Measurements from ENCODE around the gene SFTPA2. TPM values are rescaled to one million over a fixed set of nuclear protein-coding genes. Genes with fewer than 3 reads are reported as not detected.

Gene SFTPA2
- total and polyA plus RNA-seq, 10 of the 15 experiments (the other 5 are each of a cell fraction or from before 2014, with no cell fraction given): 0.03 to 4.2 TPM; not detected in 8

GRCh38 chr10:79552143-79552542 lies 8.1 kb downstream of the SFTPA2 start:
- ChIA-PET SMC1A (ENCODE audit: uncharacterized antibody, unreplicated experiment) (no interaction called here), RAD21 (ENCODE audit: unreplicated experiment) (no interaction called here), POLR2A (no interaction called here), CTCF (interaction anchor here (0.7 to 1.1 kb wide), 2 partner anchors 15 to 447 kb away, joined by 3 to 5 read pairs; no protein-coding TSS in a partner anchor)
- Histone ChIP-seq H3K4me3 (no peak overlapping the region), H3K4me1 (ENCODE audit: control insufficient read depth, insufficient read depth, low read length) (no peaks in the 10 kb centered on the region), H3K9ac (ENCODE audit: control insufficient read depth, insufficient read depth, low read length) (no peak overlapping the region), H2AFZ (ENCODE audit: control insufficient read depth, low read depth, low read length) (no peak overlapping the region), H3K36me3 (ENCODE audit: control insufficient read depth in 2 of 2, insufficient read depth in 2 of 2, low read length in 1 of 2) (no peaks in the 10 kb centered on the region), H3K9me3 (replicated peaks; ENCODE audit: control insufficient read depth, insufficient read depth, low read length) (no peaks in the 10 kb centered on the region), H4K20me1 (ENCODE audit: control insufficient read depth, insufficient read depth) (no peaks in the 10 kb centered on the region), H3K27me3 (replicated peaks in 1 of 2; ENCODE audit: control insufficient read depth in 2 of 2, insufficient read depth in 2 of 2, low read length in 1 of 2) (peaks cover 0 to 6% of the 10 kb centered on the region in 2 experiments), H3K79me2 (ENCODE audit: control insufficient read depth, insufficient read depth, low read length) (no peaks in the 10 kb centered on the region), H3K4me2 (ENCODE audit: control insufficient read depth, insufficient read depth) (no peak overlapping the region), H3K27ac (ENCODE audit: control insufficient read depth, insufficient read depth) (no peak overlapping the region)
- FAIRE-seq (no peak), DNase-seq (ENCODE audit: low read depth, low spot score) (no peak), ATAC-seq (no peak)
- 18% methylated on average over 2 of the region's 2 CpGs for WGBS (ENCODE audit: insufficient coverage, insufficient replicate concordance, low lambda C conversion rate, missing lambda C conversion rate)
- TF ChIP-seq ATF7 (IDR thresholded peaks at IDR 0.05; ENCODE audit: low read depth) (no peak), ZBED1 (IDR thresholded peaks at IDR 0.05; ENCODE audit: borderline replicate concordance) (no peak), USF2 (IDR thresholded peaks at IDR 0.05; ENCODE audit: borderline replicate concordance, low read depth, low read length) (no peak), CBX5 (IDR thresholded peaks at IDR 0.05; ENCODE audit: low read depth) (no peak), NR2C2 (IDR thresholded peaks at IDR 0.05; ENCODE audit: borderline replicate concordance, control insufficient read depth, insufficient read length, low read depth) (no peak), NFIC (IDR thresholded peaks at IDR 0.05; ENCODE audit: low read depth, low read length) (no peak), MEF2A (IDR thresholded peaks at IDR 0.05; ENCODE audit: insufficient read depth, low read depth, low read length) (no peak), MTA3 (IDR thresholded peaks at IDR 0.05; ENCODE audit: borderline replicate concordance, low read length) (no peak), FOS (IDR thresholded peaks at IDR 0.05; ENCODE audit: borderline replicate concordance, extremely low read depth, insufficient read length) (no peak), ZBTB33 (IDR thresholded peaks at IDR 0.05) (no peak)
- in situ Hi-C loops (cut with MboI) (no loop called here), intact Hi-C loops (cut with micrococcal nuclease; ENCODE audit: unreplicated experiment) (no loop called here)
- no TSS peak for BruUV-seq (replicated peaks)
